IgD-negative memory B cell (primary cell): ENCODE data around the gene TRMT2B. TPM values are rescaled to one million over a fixed set of nuclear protein-coding genes. Genes with fewer than 3 reads are reported as not detected.
"Not testable (repeated sequence)": the region's sequence is repeated elsewhere in the genome, so short reads cannot be mapped to it uniquely, and the experiment has no call there.

Experiments used
- H3K27ac Mint-ChIP-seq, 3 donors: one replicate each; pipeline ENCODE4 v1.8.0; 2020 to 2022; ENCODE audit warnings: mild to moderate bottlenecking in 3 of 3, mixed read lengths in 3 of 3, moderate library complexity in 1 of 3
- H3K27me3 Mint-ChIP-seq: one replicate; pipeline ENCODE4 v1.8.0; 2021; ENCODE audit warnings: mixed read lengths
- H3K36me3 Mint-ChIP-seq: one replicate; pipeline ENCODE4 v1.8.0; 2020; ENCODE audit warnings: mild to moderate bottlenecking, mixed read lengths
- H3K4me1 Mint-ChIP-seq, 3 donors: one replicate each; pipeline ENCODE4 v1.8.0; 2020 to 2022; ENCODE audit warnings: mixed read lengths in 3 of 3, mild to moderate bottlenecking in 1 of 3
- H3K4me3 Mint-ChIP-seq, 4 donors: one replicate each; pipeline ENCODE4 v1.8.0; 2020 to 2022; ENCODE audit warnings: mild to moderate bottlenecking in 4 of 4, mixed read lengths in 4 of 4, moderate library complexity in 3 of 4
- H3K9me3 Mint-ChIP-seq, 3 donors: one replicate each; pipeline ENCODE4 v1.8.0; 2020 to 2021; ENCODE audit warnings: mixed read lengths in 3 of 3, mild to moderate bottlenecking in 1 of 3
- polyA plus RNA-seq: library from polyadenylated mRNA; unstranded; fragments of 300-500 nt; fragmentation: Illumina TruSeq; gene quantifications from one replicate; pipeline ENCODE4 v1.2.3, GENCODE V29; 2021

TRMT2B gene
- polyA plus RNA-seq, 1 donor from 2014 or later = 38.9 TPM

GRCh38 chrX:101040197-101040596, 11.7 kb downstream of the TRMT2B start:
- peaks cover 0 to 2% (median 0%) of the 10 kb centered on the region in 3 donors for H3K4me1 Mint-ChIP-seq
- H3K4me3 Mint-ChIP-seq = no peak overlapping the region
- H3K27me3 Mint-ChIP-seq = no peaks in the 10 kb centered on the region
- no peaks in the 10 kb centered on the region for H3K36me3 Mint-ChIP-seq
- no peaks in the 10 kb centered on the region for H3K9me3 Mint-ChIP-seq
- H3K27ac Mint-ChIP-seq = no peak overlapping the region

- Mint-ChIP-seq H3K27ac (no peak overlapping the region), H3K36me3 (no peaks in the 10 kb centered on the region), H3K4me3 (no peak overlapping the region), H3K27me3 (no peaks in the 10 kb centered on the region), H3K4me1 (no peaks in the 10 kb centered on the region), H3K9me3 (no peaks in the 10 kb centered on the region)
These were observed 14.7 kb downstream of the TRMT2B start for GRCh38 chrX:101037231-101037630.

- Mint-ChIP-seq H3K9me3 (peaks cover 0 to 2% (median 0%) of the 10 kb centered on the region in 3 donors), H3K4me1 (peaks cover 0 to 3% (median 3%) of the 10 kb centered on the region in 3 donors), H3K4me3 (no peak overlapping the region), H3K36me3 (peaks cover 9% of the 10 kb centered on the region), H3K27me3 (no peaks in the 10 kb centered on the region), H3K27ac (no peak overlapping the region)
These were observed 22.2 kb downstream of the TRMT2B start for GRCh38 chrX:101029665-101030064.

- Mint-ChIP-seq H3K4me3 (no peak overlapping the region), H3K27ac (peak overlapping the region in 1 of 3 donors; percentile 75), H3K27me3 (no peaks in the 10 kb centered on the region), H3K36me3 (peaks cover 9% of the 10 kb centered on the region), H3K4me1 (peaks cover 0 to 3% (median 3%) of the 10 kb centered on the region in 3 donors), H3K9me3 (peaks cover 0 to 2% (median 0%) of the 10 kb centered on the region in 3 donors)
These were observed 23.3 kb downstream of the TRMT2B start for GRCh38 chrX:101028562-101028961.

GRCh38 chrX:101025126-101025525, 26.8 kb downstream of the TRMT2B start:
- no peak overlapping the region for H3K4me3 Mint-ChIP-seq
- peaks cover 0 to 2% (median 0%) of the 10 kb centered on the region in 3 donors for H3K9me3 Mint-ChIP-seq
- H3K27ac Mint-ChIP-seq = no peak overlapping the region
- H3K36me3 Mint-ChIP-seq = peaks cover 10% of the 10 kb centered on the region
- no peaks in the 10 kb centered on the region for H3K27me3 Mint-ChIP-seq
- peaks cover 0 to 3% (median 3%) of the 10 kb centered on the region in 3 donors for H3K4me1 Mint-ChIP-seq

- Mint-ChIP-seq H3K9me3 (peaks cover 0 to 2% (median 0%) of the 10 kb centered on the region in 3 donors), H3K4me1 (peaks cover 0 to 3% (median 0%) of the 10 kb centered on the region in 3 donors), H3K27ac (no peak overlapping the region), H3K4me3 (no peak overlapping the region), H3K36me3 (peaks cover 7% of the 10 kb centered on the region), H3K27me3 (no peaks in the 10 kb centered on the region)
These were observed 29.9 kb downstream of the TRMT2B start for GRCh38 chrX:101022020-101022419.

DNA sequence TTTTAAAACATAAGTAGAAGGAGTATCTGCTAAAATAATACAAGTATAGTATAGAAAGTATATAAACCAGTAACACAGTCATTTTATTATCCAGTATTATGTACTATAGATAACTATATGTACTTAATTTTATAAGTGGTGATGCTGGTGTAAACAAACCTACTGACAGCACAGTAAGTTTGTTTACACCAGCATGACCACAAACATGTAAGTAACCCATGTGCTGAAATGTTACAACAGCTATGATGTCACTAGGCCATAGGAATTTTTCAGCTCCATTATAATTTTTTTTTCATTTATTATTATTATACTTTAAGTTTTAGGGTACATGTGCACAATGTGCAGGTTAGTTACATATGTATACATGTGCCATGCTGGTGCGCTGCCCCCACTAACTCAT, 39.9 kb downstream of the TRMT2B start:
- not testable (repeated sequence) for H3K4me3 Mint-ChIP-seq, H3K4me1 Mint-ChIP-seq, H3K9me3 Mint-ChIP-seq, H3K27me3 Mint-ChIP-seq, H3K36me3 Mint-ChIP-seq, H3K27ac Mint-ChIP-seq

- H3K27me3 Mint-ChIP-seq = no peaks in the 10 kb centered on the region
These were observed 42.8 kb downstream of the TRMT2B start for GRCh38 chrX:101009090-101009489.

GRCh38 chrX:100999451-100999850, 52.5 kb downstream of the TRMT2B start:
- Mint-ChIP-seq H3K27me3 (no peaks in the 10 kb centered on the region), H3K36me3 (no peaks in the 10 kb centered on the region), H3K4me3 (no peak overlapping the region)

More at GRCh38 chrX:101009090-101009489, 42.8 kb downstream of the TRMT2B start:
- Mint-ChIP-seq H3K4me3 (no peak overlapping the region), H3K36me3 (peaks cover 9% of the 10 kb centered on the region), H3K4me1 (peaks cover 0 to 3% (median 0%) of the 10 kb centered on the region in 3 donors), H3K9me3 (peaks cover 0 to 2% (median 0%) of the 10 kb centered on the region in 3 donors), H3K27ac (no peak overlapping the region)

GRCh38 chrX:100995469-100995868, 56.4 kb downstream of the TRMT2B start:
- H3K27ac Mint-ChIP-seq = no peak overlapping the region
- no peaks in the 10 kb centered on the region for H3K9me3 Mint-ChIP-seq
- H3K4me3 Mint-ChIP-seq = no peak overlapping the region
- H3K36me3 Mint-ChIP-seq = no peaks in the 10 kb centered on the region
- H3K4me1 Mint-ChIP-seq = no peaks in the 10 kb centered on the region
- no peaks in the 10 kb centered on the region for H3K27me3 Mint-ChIP-seq

More at GRCh38 chrX:100999451-100999850, 52.5 kb downstream of the TRMT2B start:
- H3K9me3 Mint-ChIP-seq = peaks cover 0 to 2% (median 0%) of the 10 kb centered on the region in 3 donors
- H3K27ac Mint-ChIP-seq = no peak overlapping the region
- H3K4me1 Mint-ChIP-seq = no peaks in the 10 kb centered on the region

DNA sequence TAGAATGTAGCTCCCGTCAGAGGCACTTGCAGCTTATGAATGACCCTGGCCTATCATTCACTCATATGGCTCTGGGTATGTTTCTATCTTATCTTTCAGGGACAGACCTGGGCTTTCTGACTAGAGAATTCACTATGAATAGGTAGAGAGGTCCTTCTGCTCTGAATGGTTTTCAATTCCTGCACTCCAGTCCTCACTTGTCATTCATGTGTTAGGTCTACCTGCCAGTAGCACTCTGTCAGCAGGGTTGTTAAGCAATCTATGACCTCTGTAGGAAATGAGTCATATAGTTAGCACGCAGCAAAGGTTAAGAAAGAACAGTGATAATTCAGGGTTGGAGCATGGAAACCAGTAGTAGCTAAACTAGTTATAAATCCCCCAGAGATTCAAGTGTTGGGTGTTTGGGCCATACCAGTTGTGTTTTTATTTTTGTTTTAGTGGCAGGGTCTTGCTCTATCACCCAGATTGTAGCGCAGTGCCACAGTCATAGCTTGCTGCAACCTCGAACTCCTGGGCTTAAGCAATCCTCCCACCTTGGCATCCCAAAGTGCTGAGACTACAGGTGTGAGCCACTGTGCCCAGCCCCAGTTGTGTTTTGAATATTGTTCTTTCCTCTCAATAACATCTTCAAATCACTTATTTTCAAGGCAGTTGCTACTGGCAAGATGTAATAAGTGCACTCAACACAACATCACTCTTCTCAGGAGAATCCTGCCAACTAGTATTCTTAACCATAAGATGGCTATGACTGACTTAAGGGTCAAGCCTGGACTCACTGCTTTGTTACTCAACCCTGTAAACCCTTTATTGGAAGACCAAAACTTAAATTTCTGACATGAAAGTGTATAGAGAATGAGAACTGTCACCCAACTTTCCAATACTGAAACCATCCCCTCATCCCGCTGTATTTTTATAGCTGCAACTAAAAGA, 57.3 kb downstream of the TRMT2B start:
- Mint-ChIP-seq H3K4me1 (peaks cover 0 to 1% (median 1%) of the 10 kb centered on the region in 3 donors), H3K9me3 (no peaks in the 10 kb centered on the region), H3K36me3 (no peaks in the 10 kb centered on the region), H3K27ac (no peak overlapping the region), H3K4me3 (no peak overlapping the region), H3K27me3 (no peaks in the 10 kb centered on the region)

DNA sequence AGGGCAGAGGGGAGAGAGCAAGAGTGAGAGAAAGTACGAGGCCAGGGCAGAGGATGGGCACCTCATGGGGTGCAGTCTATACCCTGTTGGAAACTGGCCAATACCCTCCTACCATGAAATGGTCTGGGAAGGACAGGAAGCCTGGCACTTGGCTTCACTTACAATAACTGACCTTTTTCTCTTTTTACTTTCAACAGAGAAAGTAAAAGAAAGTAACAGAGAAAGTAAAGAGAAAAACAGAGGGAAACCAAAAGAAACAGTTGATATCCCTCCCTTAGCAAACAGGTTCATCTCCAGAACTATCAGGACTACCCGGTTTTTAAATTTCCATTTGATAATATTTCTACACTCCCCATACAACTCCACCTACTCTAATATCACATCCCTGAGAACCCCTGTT, 61.8 kb downstream of the TRMT2B start:
- Mint-ChIP-seq H3K4me3 (no peak overlapping the region), H3K27me3 (no peaks in the 10 kb centered on the region)

DNA sequence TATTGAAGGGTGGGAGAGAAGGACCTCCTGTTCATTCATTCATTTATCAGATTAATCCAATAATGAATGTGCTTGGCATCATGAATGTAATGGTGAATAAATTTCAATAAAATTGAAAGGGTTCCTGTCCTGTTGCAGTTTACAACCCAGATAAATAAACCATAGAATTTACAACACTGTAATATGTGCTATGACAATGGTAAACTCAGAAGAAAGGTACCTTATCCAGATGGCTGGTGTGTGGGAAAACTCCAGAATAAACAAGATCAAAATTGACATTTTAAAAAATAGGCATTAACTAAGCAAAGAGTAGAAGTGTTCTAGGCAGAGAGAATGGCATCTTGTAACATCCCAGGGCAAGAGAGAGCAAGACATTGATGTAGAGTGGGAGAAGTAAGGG, 67.1 kb downstream of the TRMT2B start:
- Mint-ChIP-seq H3K27me3 (peaks cover 2% of the 10 kb centered on the region), H3K4me1 (peaks cover 0 to 1% (median 0%) of the 10 kb centered on the region in 3 donors), H3K9me3 (no peaks in the 10 kb centered on the region), H3K4me3 (no peak overlapping the region), H3K27ac (no peak overlapping the region), H3K36me3 (peaks cover 5% of the 10 kb centered on the region)

More for the DNA sequence above, 61.8 kb downstream of the TRMT2B start:
- Mint-ChIP-seq H3K36me3 (peaks cover 5% of the 10 kb centered on the region), H3K27ac (peak overlapping the region in 1 of 3 donors; percentile 41), H3K9me3 (no peaks in the 10 kb centered on the region), H3K4me1 (peaks cover 0 to 3% (median 1%) of the 10 kb centered on the region in 3 donors)

GRCh38 chrX:100981498-100981845, 70.4 kb downstream of the TRMT2B start:
- not testable (repeated sequence) for H3K36me3 Mint-ChIP-seq, H3K9me3 Mint-ChIP-seq, H3K27me3 Mint-ChIP-seq, H3K27ac Mint-ChIP-seq, H3K4me3 Mint-ChIP-seq, H3K4me1 Mint-ChIP-seq

GRCh38 chrX:100980608-100981497, 71.1 kb downstream of the TRMT2B start:
- Mint-ChIP-seq H3K4me3 (no peak overlapping the region), H3K9me3 (peaks cover 0 to 4% (median 0%) of the 10 kb centered on the region in 3 donors), H3K27me3 (peaks cover 2% of the 10 kb centered on the region), H3K4me1 (no peaks in the 10 kb centered on the region), H3K27ac (no peak overlapping the region), H3K36me3 (no peaks in the 10 kb centered on the region)
